Measurements from ENCODE around the gene PTPRE.

- TF ChIP-seq, protein P1, sequence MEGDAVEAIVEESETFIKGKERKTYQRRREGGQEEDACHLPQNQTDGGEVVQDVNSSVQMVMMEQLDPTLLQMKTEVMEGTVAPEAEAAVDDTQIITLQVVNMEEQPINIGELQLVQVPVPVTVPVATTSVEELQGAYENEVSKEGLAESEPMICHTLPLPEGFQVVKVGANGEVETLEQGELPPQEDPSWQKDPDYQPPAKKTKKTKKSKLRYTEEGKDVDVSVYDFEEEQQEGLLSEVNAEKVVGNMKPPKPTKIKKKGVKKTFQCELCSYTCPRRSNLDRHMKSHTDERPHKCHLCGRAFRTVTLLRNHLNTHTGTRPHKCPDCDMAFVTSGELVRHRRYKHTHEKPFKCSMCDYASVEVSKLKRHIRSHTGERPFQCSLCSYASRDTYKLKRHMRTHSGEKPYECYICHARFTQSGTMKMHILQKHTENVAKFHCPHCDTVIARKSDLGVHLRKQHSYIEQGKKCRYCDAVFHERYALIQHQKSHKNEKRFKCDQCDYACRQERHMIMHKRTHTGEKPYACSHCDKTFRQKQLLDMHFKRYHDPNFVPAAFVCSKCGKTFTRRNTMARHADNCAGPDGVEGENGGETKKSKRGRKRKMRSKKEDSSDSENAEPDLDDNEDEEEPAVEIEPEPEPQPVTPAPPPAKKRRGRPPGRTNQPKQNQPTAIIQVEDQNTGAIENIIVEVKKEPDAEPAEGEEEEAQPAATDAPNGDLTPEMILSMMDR (tag by site-specific recombination; IDR thresholded peaks at IDR 0.05) = no peak
- TF ChIP-seq, protein P2, sequence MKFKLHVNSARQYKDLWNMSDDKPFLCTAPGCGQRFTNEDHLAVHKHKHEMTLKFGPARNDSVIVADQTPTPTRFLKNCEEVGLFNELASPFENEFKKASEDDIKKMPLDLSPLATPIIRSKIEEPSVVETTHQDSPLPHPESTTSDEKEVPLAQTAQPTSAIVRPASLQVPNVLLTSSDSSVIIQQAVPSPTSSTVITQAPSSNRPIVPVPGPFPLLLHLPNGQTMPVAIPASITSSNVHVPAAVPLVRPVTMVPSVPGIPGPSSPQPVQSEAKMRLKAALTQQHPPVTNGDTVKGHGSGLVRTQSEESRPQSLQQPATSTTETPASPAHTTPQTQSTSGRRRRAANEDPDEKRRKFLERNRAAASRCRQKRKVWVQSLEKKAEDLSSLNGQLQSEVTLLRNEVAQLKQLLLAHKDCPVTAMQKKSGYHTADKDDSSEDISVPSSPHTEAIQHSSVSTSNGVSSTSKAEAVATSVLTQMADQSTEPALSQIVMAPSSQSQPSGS (tag by site-specific recombination; IDR thresholded peaks at IDR 0.05; ENCODE audit: low read depth) = no peak
- TF ChIP-seq, protein P3, sequence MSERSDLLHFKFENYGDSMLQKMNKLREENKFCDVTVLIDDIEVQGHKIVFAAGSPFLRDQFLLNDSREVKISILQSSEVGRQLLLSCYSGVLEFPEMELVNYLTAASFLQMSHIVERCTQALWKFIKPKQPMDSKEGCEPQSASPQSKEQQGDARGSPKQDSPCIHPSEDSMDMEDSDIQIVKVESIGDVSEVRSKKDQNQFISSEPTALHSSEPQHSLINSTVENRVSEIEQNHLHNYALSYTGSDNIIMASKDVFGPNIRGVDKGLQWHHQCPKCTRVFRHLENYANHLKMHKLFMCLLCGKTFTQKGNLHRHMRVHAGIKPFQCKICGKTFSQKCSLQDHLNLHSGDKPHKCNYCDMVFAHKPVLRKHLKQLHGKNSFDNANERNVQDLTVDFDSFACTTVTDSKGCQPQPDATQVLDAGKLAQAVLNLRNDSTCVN (tag by site-specific recombination; optimal IDR thresholded peaks at IDR 0.05) = no peak
- no peak for TF ChIP-seq SETDB1 (IDR thresholded peaks at IDR 0.05; ENCODE audit: insufficient read length, low read length)
- no peak for TF ChIP-seq TCF7L2 (IDR thresholded peaks at IDR 0.05; ENCODE audit: borderline replicate concordance, low read depth, low read length)
- no peak for TF ChIP-seq YY1 (tag by site-specific recombination; IDR thresholded peaks at IDR 0.05)
Observed at GRCh38 chr10:127918572-127918971, 11.7 kb downstream of the PTPRE start.
